Naive thymus-derived CD8-positive, alpha-beta T cell (primary cell): ENCODE measurements around the gene UGT1A4. TPM values are rescaled to one million over a fixed set of nuclear protein-coding genes. Genes with fewer than 3 reads are reported as not detected.
"Not testable (repeated sequence)": the region's sequence is repeated elsewhere in the genome, so short reads cannot be mapped to it uniquely, and the experiment has no call there.

Experiments used
- ATAC-seq, 2 donors: fragments of 150-1000 bp; cut with Tn5 transposase in 1 of 2; sonication (Bioruptor Pico), chemical (Tn5 transposase) in 1 of 2; 1 replicate in 1 of 2; 2 replicates in 1 of 2; pipeline ENCODE4 v1.10.0; 2021; ENCODE audit warnings: mild to moderate bottlenecking in 2 of 2, moderate library complexity in 2 of 2
- POLR2A ChIA-PET: fragments of 350-600 bp; sonication (Branson Sonifier 250); formaldehyde crosslinking; loops from one replicate; lab custom pipeline; 2021; ENCODE audit warnings: antibody characterized with exemption; lab: Charles Lee
- DNase-seq, 10 donors: peaks; one replicate each; pipeline versions ENCODE4 v3.0.0 to v3.0.0-alpha.2; 2020 to 2022
- H3K27ac Mint-ChIP-seq, 10 donors: one replicate each; pipeline ENCODE4 v1.8.0; 2020 to 2022; ENCODE audit warnings: mild to moderate bottlenecking in 10 of 10, mixed read lengths in 10 of 10, moderate library complexity in 4 of 10, inconsistent platforms in 1 of 10
- H3K27me3 Mint-ChIP-seq, 5 donors: one replicate each; pipeline ENCODE4 v1.8.0; 2021 to 2022; ENCODE audit warnings: mixed read lengths in 5 of 5
- H3K36me3 Mint-ChIP-seq, 3 donors: one replicate each; pipeline ENCODE4 v1.8.0; 2020 to 2022; ENCODE audit warnings: mixed read lengths in 3 of 3, mild to moderate bottlenecking in 2 of 3, inconsistent platforms in 1 of 3
- H3K4me1 Mint-ChIP-seq, 4 donors: one replicate each; pipeline ENCODE4 v1.8.0; 2021 to 2022; ENCODE audit warnings: mixed read lengths in 4 of 4
- H3K4me3 Mint-ChIP-seq, 10 donors: one replicate each; pipeline ENCODE4 v1.8.0; 2020 to 2022; ENCODE audit warnings: mild to moderate bottlenecking in 10 of 10, mixed read lengths in 10 of 10, moderate library complexity in 6 of 10, inconsistent platforms in 1 of 10
- H3K9me3 Mint-ChIP-seq, 9 donors: one replicate each; pipeline ENCODE4 v1.8.0; 2020 to 2022; ENCODE audit warnings: mixed read lengths in 9 of 9, mild to moderate bottlenecking in 3 of 9, inconsistent platforms in 1 of 9, moderate library complexity in 1 of 9
- polyA plus RNA-seq, 3 donors: library from polyadenylated mRNA; unstranded; fragments of 300-500 nt; fragmentation: Illumina TruSeq; gene quantifications; one replicate each; pipeline ENCODE4 v1.2.3, GENCODE V29; 2021
- total RNA-seq, 8 experiments: library from RNA in 2 of 8; stranded (reverse) in 2 of 8; gene quantifications; one replicate each; pipeline ENCODE4 v1.2.3 and lab custom pipeline; 2021 to 2026

The UGT1A4 gene
- total and polyA plus RNA-seq, 5 experiments from 2014 or later: not detected

- peaks cover 0 to 19% (median 3%) of the 10 kb centered on the region in 9 donors for H3K9me3 Mint-ChIP-seq
Measured at GRCh38 chr2:233705911-233706506, 12.5 kb upstream of the UGT1A4 start.

GRCh38 chr2:233706720-233707119 lies 11.8 kb upstream of the UGT1A4 start:
- Mint-ChIP-seq H3K36me3 (no peaks in the 10 kb centered on the region), H3K27me3 (peaks cover 3 to 11% (median 8%) of the 10 kb centered on the region in 5 donors), H3K27ac (no peak overlapping the region), H3K9me3 (peaks cover 0 to 19% (median 3%) of the 10 kb centered on the region in 9 donors), H3K4me3 (no peak overlapping the region), H3K4me1 (peaks cover 0 to 2% (median 0%) of the 10 kb centered on the region in 4 donors)
- POLR2A ChIA-PET: no interaction called here
- ATAC-seq: no peak
- DNase-seq: no peak

More at GRCh38 chr2:233705911-233706506, 12.5 kb upstream of the UGT1A4 start:
- H3K4me1 Mint-ChIP-seq: no peaks in the 10 kb centered on the region
- H3K27ac Mint-ChIP-seq: no peak overlapping the region
- no peak overlapping the region for H3K4me3 Mint-ChIP-seq
- DNase-seq (no peak), ATAC-seq (no peak)
- POLR2A ChIA-PET: interaction anchor here (0.6 kb wide), 1 partner anchor 259 kb away, joined by 8 read pairs; no protein-coding TSS in a partner anchor
- H3K36me3 Mint-ChIP-seq: no peaks in the 10 kb centered on the region
- H3K27me3 Mint-ChIP-seq: peaks cover 0 to 10% (median 4%) of the 10 kb centered on the region in 5 donors

- no peak for ATAC-seq
- H3K27ac Mint-ChIP-seq: no peak overlapping the region
Measured at GRCh38 chr2:233707940-233708644, 10.4 kb upstream of the UGT1A4 start.

GRCh38 chr2:233708942-233709341 lies 9.6 kb upstream of the UGT1A4 start:
- no peaks in the 10 kb centered on the region for H3K36me3 Mint-ChIP-seq

More at GRCh38 chr2:233707940-233708644, 10.4 kb upstream of the UGT1A4 start:
- POLR2A ChIA-PET: no interaction called here
- Mint-ChIP-seq H3K27me3 (peaks cover 3 to 21% (median 9%) of the 10 kb centered on the region in 5 donors), H3K9me3 (peaks cover 0 to 17% (median 3%) of the 10 kb centered on the region in 9 donors), H3K36me3 (no peaks in the 10 kb centered on the region), H3K4me1 (peaks cover 0 to 2% (median 0%) of the 10 kb centered on the region in 4 donors), H3K4me3 (no peak overlapping the region)
- no peak for DNase-seq

GRCh38 chr2:233711312-233712008 lies 7.1 kb upstream of the UGT1A4 start:
- ATAC-seq: peak; percentile 54 to 74
- Mint-ChIP-seq H3K4me3 (no peak overlapping the region), H3K27ac (no peak overlapping the region), H3K36me3 (no peaks in the 10 kb centered on the region), H3K9me3 (no peaks in the 10 kb centered on the region), H3K27me3 (peaks cover 4 to 40% (median 19%) of the 10 kb centered on the region in 5 donors), H3K4me1 (peaks cover 0 to 6% (median 2%) of the 10 kb centered on the region in 4 donors)
- POLR2A ChIA-PET: no interaction called here
- peak; percentile 22 to 83 (median 56) for DNase-seq

More at GRCh38 chr2:233708942-233709341, 9.6 kb upstream of the UGT1A4 start:
- Mint-ChIP-seq H3K27me3 (peaks cover 4 to 28% (median 10%) of the 10 kb centered on the region in 5 donors), H3K4me1 (peaks cover 0 to 6% (median 2%) of the 10 kb centered on the region in 4 donors), H3K4me3 (no peak overlapping the region), H3K9me3 (peaks cover 0 to 9% (median 3%) of the 10 kb centered on the region in 9 donors), H3K27ac (no peak overlapping the region)
- DNase-seq (no peak), ATAC-seq (no peak)
- POLR2A ChIA-PET: no interaction called here

- Mint-ChIP-seq H3K27me3 (peaks cover 6 to 52% (median 24%) of the 10 kb centered on the region in 5 donors), H3K4me1 (peaks cover 0 to 6% (median 2%) of the 10 kb centered on the region in 4 donors), H3K9me3 (no peaks in the 10 kb centered on the region), H3K4me3 (peak within 1 kb of the TSS in 1 of 10 donors; percentile 52), H3K36me3 (no peaks in the 10 kb centered on the region), H3K27ac (no peak within 1 kb of the TSS)
- POLR2A ChIA-PET: no interaction called here
- ATAC-seq (no peak), DNase-seq (no peak)
Measured at GRCh38 chr2:233712611-233713261, 5.8 kb upstream of the UGT1A4 start, which contains the start of gene UGT1A5. Gene UGT1A5 (plus strand): TSS chr2:233712907. CDS start chr2:233712992, 85 bp downstream.

- no peaks in the 10 kb centered on the region for H3K36me3 Mint-ChIP-seq
- POLR2A ChIA-PET: no interaction called here
- no peak overlapping the region for H3K27ac Mint-ChIP-seq
- H3K9me3 Mint-ChIP-seq: no peaks in the 10 kb centered on the region
- H3K4me3 Mint-ChIP-seq: peak overlapping the region in 1 of 10 donors; percentile 52
- DNase-seq (no peak), ATAC-seq (no peak)
- peaks cover 7 to 57% (median 26%) of the 10 kb centered on the region in 5 donors for H3K27me3 Mint-ChIP-seq
- H3K4me1 Mint-ChIP-seq: peaks cover 0 to 6% (median 2%) of the 10 kb centered on the region in 4 donors
Measured at GRCh38 chr2:233713262-233713615, 5.3 kb upstream of the UGT1A4 start.

GRCh38 chr2:233714121-233714520 lies 4.4 kb upstream of the UGT1A4 start:
- DNase-seq (no peak), ATAC-seq (no peak)
- H3K9me3 Mint-ChIP-seq: no peaks in the 10 kb centered on the region
- H3K4me3 Mint-ChIP-seq: no peak overlapping the region
- no peaks in the 10 kb centered on the region for H3K36me3 Mint-ChIP-seq
- H3K4me1 Mint-ChIP-seq: peaks cover 0 to 6% (median 2%) of the 10 kb centered on the region in 4 donors
- POLR2A ChIA-PET: no interaction called here
- peaks cover 9 to 66% (median 26%) of the 10 kb centered on the region in 5 donors for H3K27me3 Mint-ChIP-seq
- no peak overlapping the region for H3K27ac Mint-ChIP-seq

GRCh38 chr2:233728723-233729301 lies 10.3 kb downstream of the UGT1A4 start, which contains the start of gene UGT1A3:
Gene UGT1A3 (plus strand): TSS chr2:233729042. CDS start chr2:233729127, 85 bp downstream.
- H3K27me3 Mint-ChIP-seq: peaks cover 4 to 53% (median 18%) of the 10 kb centered on the region in 5 donors
- POLR2A ChIA-PET: no interaction called here

GRCh38 chr2:233736868-233737653 lies 18.5 kb downstream of the UGT1A4 start:
- DNase-seq, ATAC-seq, H3K36me3 Mint-ChIP-seq, H3K9me3 Mint-ChIP-seq, H3K4me1 Mint-ChIP-seq, H3K27ac Mint-ChIP-seq, POLR2A ChIA-PET, H3K4me3 Mint-ChIP-seq: not testable (repeated sequence)
- peaks cover 17 to 63% (median 30%) of the 10 kb centered on the region in 5 donors for H3K27me3 Mint-ChIP-seq

More at GRCh38 chr2:233728723-233729301, 10.3 kb downstream of the UGT1A4 start, which contains the start of gene UGT1A3:
- no peak within 1 kb of the TSS for H3K4me3 Mint-ChIP-seq
- no peak for DNase-seq
- H3K36me3 Mint-ChIP-seq: no peaks in the 10 kb centered on the region
- H3K27ac Mint-ChIP-seq: no peak within 1 kb of the TSS
- no peaks in the 10 kb centered on the region for H3K4me1 Mint-ChIP-seq
- ATAC-seq: no peak
- peaks cover 0 to 3% (median 0%) of the 10 kb centered on the region in 9 donors for H3K9me3 Mint-ChIP-seq

- Mint-ChIP-seq H3K4me3 (no peak overlapping the region), H3K4me1 (no peaks in the 10 kb centered on the region), H3K36me3 (no peaks in the 10 kb centered on the region), H3K27me3 (peaks cover 10 to 47% (median 22%) of the 10 kb centered on the region in 5 donors), H3K27ac (no peak overlapping the region), H3K9me3 (peaks cover 0 to 3% (median 0%) of the 10 kb centered on the region in 9 donors)
- ATAC-seq (no peak), DNase-seq (no peak)
- POLR2A ChIA-PET: no interaction called here
Measured at GRCh38 chr2:233740870-233741269, 22.3 kb downstream of the UGT1A4 start.
